Activated CD4-positive, CD25-positive, alpha-beta regulatory T cell treated with anti-CD3 and anti-CD28 coated beads, Interleukin-2, amount 50 U/mL, for 16 hours (primary cell): ENCODE measurements around the gene CCDC17.
"Not testable (repeated sequence)": the region's sequence is repeated elsewhere in the genome, so short reads cannot be mapped to it uniquely, and the experiment has no call there.

Experiments
- DNase-seq: peaks from one replicate; pipeline ENCODE4 v3.0.0-alpha.2; 2020; ENCODE audit warnings: low read depth, low spot score

Gene CCDC17

GRCh38 chr1:45621895-45622523, 1.8 kb downstream of the CCDC17 start:
- no peak for DNase-seq

GRCh38 chr1:45621501-45621836, 2.4 kb downstream of the CCDC17 start:
- DNase-seq: no peak

- DNase-seq: no peak
Measured at GRCh38 chr1:45620588-45621500, 3.0 kb downstream of the CCDC17 start.

GRCh38 chr1:45619149-45619921, 4.5 kb downstream of the CCDC17 start:
- no peak for DNase-seq

- no peak for DNase-seq
Measured at GRCh38 chr1:45617618-45618017, 6.2 kb downstream of the CCDC17 start.

- DNase-seq: no peak
Measured at GRCh38 chr1:45615885-45616284, 8.0 kb downstream of the CCDC17 start.

- DNase-seq: no peak
Measured at GRCh38 chr1:45612941-45613579, 10.8 kb downstream of the CCDC17 start.

GRCh38 chr1:45610589-45611226, 13.1 kb downstream of the CCDC17 start:
- DNase-seq: no peak

- no peak for DNase-seq
Measured at GRCh38 chr1:45608175-45609156, 15.4 kb downstream of the CCDC17 start.

GRCh38 chr1:45607404-45608074, 16.3 kb downstream of the CCDC17 start:
- DNase-seq: no peak

- no peak for DNase-seq
Measured at GRCh38 chr1:45604239-45604638, 19.6 kb downstream of the CCDC17 start.

GRCh38 chr1:45596765-45597164, 27.1 kb downstream of the CCDC17 start:
- not testable (repeated sequence) for DNase-seq

GRCh38 chr1:45594412-45594811, 29.4 kb downstream of the CCDC17 start:
- DNase-seq: no peak

GRCh38 chr1:45589861-45590260, 34.0 kb downstream of the CCDC17 start:
- DNase-seq: no peak

- DNase-seq: no peak
Measured at GRCh38 chr1:45586769-45587168, 37.1 kb downstream of the CCDC17 start.

- DNase-seq: no peak
Measured at GRCh38 chr1:45585496-45586075, 38.3 kb downstream of the CCDC17 start.

GRCh38 chr1:45585110-45585426, 38.8 kb downstream of the CCDC17 start:
- DNase-seq: no peak

- peak; percentile 70 for DNase-seq
Measured at GRCh38 chr1:45584351-45585109, 39.3 kb downstream of the CCDC17 start.
